HG02840 (cell line): Measurements from ENCODE around the gene NRXN2.
"Not testable (repeated sequence)": the region's sequence is repeated elsewhere in the genome, so short reads cannot be mapped to it uniquely, and the experiment has no call there.

Experiments used
- ATAC-seq: cut with Tn5 transposase; IDR thresholded peaks from one replicate; pipeline ENCODE4 v1.9.1; 2021; ENCODE audit warnings: mild to moderate bottlenecking, moderate library complexity, moderate number of reproducible peaks; ENCODE audit not compliant: unreplicated experiment, low FRiP score

The NRXN2 gene

GRCh38 chr11:64561984-64562722 lies 160.8 kb downstream of the NRXN2 start:
- no peak for ATAC-seq

GRCh38 chr11:64561429-64561828 lies 161.6 kb downstream of the NRXN2 start:
- ATAC-seq, result not testable (repeated sequence)

DNA sequence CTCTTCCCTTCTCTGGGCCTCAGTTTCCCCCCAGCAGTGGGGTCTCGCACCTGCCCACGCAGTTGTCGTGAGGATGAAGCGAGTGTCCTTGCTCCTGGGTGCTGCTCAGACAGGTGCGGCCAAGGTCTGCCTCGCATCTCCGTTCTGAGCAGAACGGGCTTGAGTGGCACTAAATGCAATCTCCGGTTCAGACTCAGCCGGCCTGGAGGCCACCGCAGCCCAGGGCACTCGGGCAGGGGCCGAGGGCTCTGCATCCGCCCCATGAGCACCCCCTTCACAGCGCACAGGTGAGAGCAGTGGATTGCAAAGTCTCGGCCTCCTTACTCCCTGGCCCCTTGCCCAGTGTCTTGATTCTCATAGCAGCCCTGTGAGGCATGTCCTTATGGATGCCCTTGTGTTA lies 162.1 kb downstream of the NRXN2 start:
- ATAC-seq, result no peak

- no peak for ATAC-seq
Measured at GRCh38 chr11:64560139-64560771, 162.7 kb downstream of the NRXN2 start.

DNA sequence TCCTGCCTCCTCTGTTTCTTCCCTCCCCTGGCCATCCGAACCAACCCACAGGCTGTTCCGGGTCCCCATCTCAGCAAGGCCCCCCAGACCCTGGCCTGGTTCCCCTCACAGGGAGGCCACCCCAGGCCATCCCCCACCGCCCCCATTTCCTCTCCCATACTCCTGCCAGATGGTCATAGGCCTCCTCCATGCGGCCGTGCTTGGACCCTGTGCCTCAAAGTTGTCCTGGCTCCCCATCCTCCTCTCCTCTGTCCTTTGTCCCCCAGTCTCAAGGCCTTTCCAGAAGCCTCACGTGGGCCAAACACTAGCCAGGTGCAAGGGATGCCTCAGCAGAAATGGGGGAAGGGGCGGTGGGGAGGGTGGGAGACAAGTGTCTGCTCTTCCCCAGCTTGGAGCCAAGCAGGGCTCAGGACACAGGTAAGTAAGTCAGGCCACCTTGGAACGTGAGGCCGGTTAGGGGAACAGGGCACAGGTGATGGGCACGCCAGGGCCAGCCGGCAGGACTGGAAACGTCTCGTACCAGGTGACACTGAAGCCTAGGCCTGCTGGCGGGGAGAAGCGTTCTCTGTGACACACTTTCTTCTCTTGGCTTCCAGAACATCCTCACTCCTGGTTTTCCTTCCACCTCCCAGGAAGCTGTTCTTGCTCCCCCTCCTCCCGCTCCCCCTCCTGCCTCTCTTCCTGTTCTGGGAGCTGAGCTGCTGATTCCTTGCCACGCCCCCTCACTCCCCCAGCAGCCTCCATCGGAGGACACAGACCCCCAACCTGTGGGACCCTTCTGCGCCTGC lies 163.5 kb downstream of the NRXN2 start:
- ATAC-seq, result no peak

- ATAC-seq, result no peak
Measured at GRCh38 chr11:64558869-64559268, 164.1 kb downstream of the NRXN2 start.

DNA sequence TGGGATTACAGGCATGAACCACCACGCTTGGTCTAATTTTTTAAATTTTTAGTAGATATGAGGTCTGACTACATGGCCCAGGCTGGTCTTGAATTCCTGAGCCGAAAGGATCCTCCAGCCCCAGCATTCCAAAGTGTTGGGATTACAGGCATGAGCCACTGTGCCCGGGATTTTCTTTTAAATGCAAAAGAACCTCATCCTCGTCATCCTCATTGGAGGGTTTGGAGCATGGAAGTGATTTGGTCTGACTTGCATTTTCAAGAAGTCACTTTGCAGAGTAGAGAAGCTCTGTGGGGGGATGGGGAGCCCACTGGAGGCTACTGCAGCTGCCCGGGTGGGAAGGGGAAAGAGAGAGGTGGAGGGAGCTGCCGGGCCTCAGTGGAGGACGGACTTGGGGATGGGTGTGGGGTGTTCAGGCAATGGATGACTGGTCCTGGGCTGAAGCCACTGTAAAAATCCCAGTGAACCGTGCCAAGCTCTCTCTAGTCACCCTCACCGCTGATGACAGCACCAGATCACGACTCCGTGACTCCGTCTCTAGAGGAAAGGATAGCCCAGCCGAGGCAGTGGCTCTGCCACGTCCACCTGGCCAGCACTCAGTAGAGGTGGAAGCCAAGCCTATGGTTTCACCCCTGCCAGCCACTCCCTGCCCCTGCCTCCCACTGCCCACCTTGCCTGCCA lies 164.8 kb downstream of the NRXN2 start:
- no peak for ATAC-seq

GRCh38 chr11:64556721-64557250 lies 166.2 kb downstream of the NRXN2 start:
- no peak for ATAC-seq
